BJ (cell line): Measurements from ENCODE around the gene PPP1R13B. TPM values are rescaled to one million over a fixed set of nuclear protein-coding genes. Genes with fewer than 3 reads are reported as not detected.

Experiments used
- CTCF ChIA-PET: fragments of 350-600 bp; formaldehyde crosslinking; extraction: SDS; loops from one replicate; lab custom pipeline; 2021; ENCODE audit warnings: antibody characterized with exemption, inconsistent platforms; lab: Yijun Ruan, JAX
- POLR2A ChIA-PET: fragments of 300-600 bp; sonication (Branson Sonifier 250); formaldehyde crosslinking; extraction: SDS; loops from one replicate; lab custom pipeline; 2021; ENCODE audit warnings: antibody characterized with exemption; lab: Charles Lee
- DNase-seq: peaks from one replicate; pipeline ENCODE4 v3.0.0-alpha.2; 2011; ENCODE audit warnings: low read depth
- H3K27me3 ChIP-seq: 2 replicates; pipeline ENCODE4 v1.6.0; 2011; ENCODE audit warnings: low read length; ENCODE audit not compliant: control insufficient read depth, insufficient read depth
- H3K36me3 ChIP-seq: 2 replicates; pipeline ENCODE4 v1.5.1; 2011; ENCODE audit warnings: low read length; ENCODE audit not compliant: control insufficient read depth, insufficient read depth
- H3K4me3 ChIP-seq: 2 replicates; pipeline ENCODE4 v1.5.1; 2011; ENCODE audit warnings: low read depth, mild to moderate bottlenecking, control low read depth, low read length
- CTCF ChIP-seq: IDR thresholded peaks from 2 replicates; pipeline ENCODE4 v1.5.1; 2011; ENCODE audit warnings: low read depth, mild to moderate bottlenecking, control low read depth, inconsistent platforms, low read length, moderate library complexity; ENCODE audit not compliant: insufficient read depth
- polyA plus RNA-seq: library from polyadenylated mRNA; depleted of rRNA; stranded (reverse); fragments of >200 nt; gene quantifications from 2 replicates; pipeline ENCODE4 v1.2.3, GENCODE V29; 2011

Gene PPP1R13B
- polyA plus RNA-seq, 1 experiment = 3.3 TPM

- Histone ChIP-seq H3K36me3 (peaks cover 32% of the 10 kb centered on the region), H3K27me3 (no peaks in the 10 kb centered on the region), H3K4me3 (no peak overlapping the region)
- TF ChIP-seq CTCF = no peak
- ChIA-PET POLR2A (no interaction called here), CTCF (interaction anchor here (1.3 to 1.4 kb wide), 2 partner anchors 9 kb away, joined by 3 to 6 read pairs; no protein-coding TSS in a partner anchor)
- no peak for DNase-seq
Measured at GRCh38 chr14:103731916-103732867, 115.2 kb downstream of the PPP1R13B start.

GRCh38 chr14:103731481-103731880 is 115.9 kb downstream of the PPP1R13B start:
- no peak overlapping the region for H3K4me3 ChIP-seq
- ChIA-PET CTCF (interaction anchor here (1.3 kb wide), 1 partner anchor 10 kb away, joined by 3 read pairs; no protein-coding TSS in a partner anchor), POLR2A (no interaction called here)
- no peak for DNase-seq
- no peaks in the 10 kb centered on the region for H3K27me3 ChIP-seq
- peaks cover 32% of the 10 kb centered on the region for H3K36me3 ChIP-seq
- TF ChIP-seq CTCF = no peak

- ChIA-PET CTCF (no interaction called here), POLR2A (no interaction called here)
- Histone ChIP-seq H3K4me3 (no peak overlapping the region), H3K36me3 (peaks cover 34% of the 10 kb centered on the region), H3K27me3 (no peaks in the 10 kb centered on the region)
- TF ChIP-seq CTCF = peak; percentile 26; the same call in 1 of the 2 replicates
- DNase-seq = no peak
Measured at GRCh38 chr14:103730490-103731035, 116.8 kb downstream of the PPP1R13B start.

GRCh38 chr14:103729496-103730448 is 117.6 kb downstream of the PPP1R13B start:
- Histone ChIP-seq H3K27me3 (no peaks in the 10 kb centered on the region), H3K4me3 (no peak overlapping the region), H3K36me3 (peaks cover 33% of the 10 kb centered on the region)
- no peak for TF ChIP-seq CTCF
- DNase-seq = no peak
- POLR2A ChIA-PET = no interaction called here
- CTCF ChIA-PET = no interaction called here
